Stomach (tissue), 4 donors: Measurements from ENCODE around the gene BECN2.

Source experiments
- EP300 ChIP-seq: sonication (generic); formaldehyde crosslinking; IDR thresholded peaks from one replicate; pipeline ENCODE4 v1.6.1; 2017; ENCODE audit warnings: antibody characterized with exemption
- POLR2A ChIP-seq, 4 donors: fragments of 450-650 bp; IDR thresholded peaks; one replicate each; pipeline ENCODE4 v1.6.1; 2016; ENCODE audit warnings: antibody characterized with exemption in 4 of 4, control low read depth in 2 of 4, mild to moderate bottlenecking in 1 of 4, moderate library complexity in 1 of 4
- POLR2AphosphoS5 ChIP-seq, 3 donors: sonication (generic); formaldehyde crosslinking; IDR thresholded peaks; one replicate each; pipeline ENCODE4 v1.6.1; 2016; ENCODE audit warnings: antibody characterized with exemption in 3 of 3
- TF ChIP-seq, protein P1 (sequence below), 7 experiments: fragments of 450-650 bp in 4 of 7; fragments of 200-600 bp in 3 of 7; sonication (generic) in 3 of 7; IDR thresholded peaks; one replicate each; pipeline ENCODE4 v1.5.1; 2016 to 2019; ENCODE audit warnings: antibody characterized with exemption in 7 of 7, control low read depth in 2 of 7, mild to moderate bottlenecking in 1 of 7

DNA sequence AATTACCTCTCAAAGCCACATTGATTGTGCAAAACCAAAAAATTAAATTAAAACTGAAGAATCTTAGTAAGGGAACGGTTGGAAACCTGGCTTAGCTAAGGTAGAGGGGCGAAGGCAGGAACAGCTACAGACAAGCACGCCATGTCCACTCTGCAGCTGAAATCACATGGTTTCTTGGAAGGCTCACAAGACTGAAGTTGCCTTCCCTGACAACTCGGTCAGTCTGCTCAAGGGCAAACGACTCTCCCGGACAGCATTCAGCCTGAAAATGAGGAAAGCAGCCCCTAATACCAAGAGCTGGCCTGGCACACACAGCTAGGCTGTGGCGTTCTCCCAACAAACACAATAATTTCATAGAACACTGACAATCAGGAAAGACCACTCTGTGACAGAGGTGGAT is 22.7 kb upstream of the BECN2 start:
- no peak for TF ChIP-seq EP300
- TF ChIP-seq, protein P1, sequence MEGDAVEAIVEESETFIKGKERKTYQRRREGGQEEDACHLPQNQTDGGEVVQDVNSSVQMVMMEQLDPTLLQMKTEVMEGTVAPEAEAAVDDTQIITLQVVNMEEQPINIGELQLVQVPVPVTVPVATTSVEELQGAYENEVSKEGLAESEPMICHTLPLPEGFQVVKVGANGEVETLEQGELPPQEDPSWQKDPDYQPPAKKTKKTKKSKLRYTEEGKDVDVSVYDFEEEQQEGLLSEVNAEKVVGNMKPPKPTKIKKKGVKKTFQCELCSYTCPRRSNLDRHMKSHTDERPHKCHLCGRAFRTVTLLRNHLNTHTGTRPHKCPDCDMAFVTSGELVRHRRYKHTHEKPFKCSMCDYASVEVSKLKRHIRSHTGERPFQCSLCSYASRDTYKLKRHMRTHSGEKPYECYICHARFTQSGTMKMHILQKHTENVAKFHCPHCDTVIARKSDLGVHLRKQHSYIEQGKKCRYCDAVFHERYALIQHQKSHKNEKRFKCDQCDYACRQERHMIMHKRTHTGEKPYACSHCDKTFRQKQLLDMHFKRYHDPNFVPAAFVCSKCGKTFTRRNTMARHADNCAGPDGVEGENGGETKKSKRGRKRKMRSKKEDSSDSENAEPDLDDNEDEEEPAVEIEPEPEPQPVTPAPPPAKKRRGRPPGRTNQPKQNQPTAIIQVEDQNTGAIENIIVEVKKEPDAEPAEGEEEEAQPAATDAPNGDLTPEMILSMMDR (IDR thresholded peaks at IDR 0.05): no peak
- no peak for TF ChIP-seq POLR2A (IDR thresholded peaks at IDR 0.05)
- no peak for TF ChIP-seq POLR2AphosphoS5 (IDR thresholded peaks at IDR 0.05)
